GM12878 (cell line): ENCODE data around the gene SPATA20. TPM values are rescaled to one million over a fixed set of nuclear protein-coding genes. Genes with fewer than 3 reads are reported as not detected.

Source experiments
- ATAC-seq: fragments of 200-7000 bp; cut with Tn5 transposase; 3 replicates; pipeline ENCODE4 v1.9.1; 2020; ENCODE audit warnings: mild to moderate bottlenecking, moderate library complexity
- BruUV-seq: library from RNA; stranded (reverse); fragments of 400-500 nt; replicated peaks from 2 replicates; lab custom pipeline; 2021; lab: Mats Ljungman, UMichigan
- CTCF ChIA-PET: fragments of 300-600 bp; sonication (Branson Sonifier 250); formaldehyde crosslinking; extraction: SDS; loops from one replicate; lab custom pipeline; 2021; ENCODE audit warnings: inconsistent platforms; lab: Yijun Ruan, JAX
- POLR2A ChIA-PET: fragments of 350-600 bp; formaldehyde crosslinking; extraction: SDS; loops from one replicate; lab custom pipeline; 2021; ENCODE audit warnings: inconsistent platforms; lab: Charles Lee
- RAD21 ChIA-PET: fragments of 300-600 bp; sonication (Branson Sonifier 250); formaldehyde crosslinking; loops from one replicate; lab custom pipeline; 2023; ENCODE audit warnings: antibody characterized with exemption; ENCODE audit not compliant: unreplicated experiment; lab: Charles Lee
- SMC1A ChIA-PET: fragments of 300-600 bp; sonication (Branson Sonifier 250); formaldehyde crosslinking; loops from one replicate; lab custom pipeline; 2023; ENCODE audit not compliant: unreplicated experiment, uncharacterized antibody; lab: Charles Lee
- DNase-seq: peaks from one replicate; pipeline ENCODE4 v3.0.0-alpha.2; 2011; ENCODE audit warnings: low read depth, low spot score
- FAIRE-seq: peaks from 3 replicates; lab custom pipeline; 2011; peaks lifted over from hg19 to GRCh38; lab: Jason Lieb, UNC
- H2AFZ ChIP-seq: 2 replicates; pipeline ENCODE4 v1.6.0; 2011; ENCODE audit warnings: low read depth, low read length, control low read depth; ENCODE audit not compliant: control insufficient read depth
- H3K27ac ChIP-seq: 2 replicates; pipeline ENCODE4 v1.5.1; 2011; ENCODE audit warnings: control low read depth; ENCODE audit not compliant: control insufficient read depth, insufficient read depth
- H3K27me3 ChIP-seq, 2 experiments: replicated peaks in 1 of 2; 2 replicates each; pipeline versions ENCODE4 v1.6.0 to v1.6.1; 2011; ENCODE audit warnings: low read length in 1 of 2; ENCODE audit not compliant: control insufficient read depth in 2 of 2, insufficient read depth in 2 of 2
- H3K36me3 ChIP-seq, 2 experiments: 2 replicates each; pipeline ENCODE4 v1.5.1; 2011; ENCODE audit warnings: low read length in 1 of 2; ENCODE audit not compliant: control insufficient read depth in 2 of 2, insufficient read depth in 2 of 2
- H3K4me1 ChIP-seq: 2 replicates; pipeline ENCODE4 v1.6.1; 2011; ENCODE audit warnings: mild to moderate bottlenecking, low read length, moderate library complexity, mixed read lengths; ENCODE audit not compliant: control insufficient read depth, insufficient read depth
- H3K4me2 ChIP-seq: 2 replicates; pipeline ENCODE4 v1.6.0; 2011; ENCODE audit warnings: control low read depth; ENCODE audit not compliant: control insufficient read depth, insufficient read depth
- H3K4me3 ChIP-seq: fragments of 200-600 bp; sonication (generic); 2 replicates; pipeline ENCODE4 v1.5.1; 2016
- H3K79me2 ChIP-seq: 2 replicates; pipeline ENCODE4 v1.6.0; 2011; ENCODE audit warnings: low read length; ENCODE audit not compliant: control insufficient read depth, insufficient read depth
- H3K9ac ChIP-seq: 2 replicates; pipeline ENCODE4 v1.8.0; 2011; ENCODE audit warnings: low read length, control low read depth, mixed read lengths; ENCODE audit not compliant: control insufficient read depth, insufficient read depth
- H3K9me3 ChIP-seq: replicated peaks from 3 replicates; pipeline ENCODE4 v1.5.1; 2011; ENCODE audit warnings: mild to moderate bottlenecking, low read length; ENCODE audit not compliant: control insufficient read depth, insufficient read depth
- H4K20me1 ChIP-seq: 2 replicates; pipeline ENCODE4 v1.6.0; 2011; ENCODE audit not compliant: control insufficient read depth, insufficient read depth
- CHD1 ChIP-seq: IDR thresholded peaks from 2 replicates; pipeline ENCODE4 v1.6.1; 2012; ENCODE audit warnings: low read depth, low read length, improper control_type of control experiment
- CHD2 ChIP-seq: IDR thresholded peaks from 2 replicates; pipeline ENCODE4 v1.6.1; 2011; ENCODE audit warnings: low read depth, low read length, improper control_type of control experiment, borderline replicate concordance
- CREB1 ChIP-seq: IDR thresholded peaks from 2 replicates; pipeline ENCODE4 v1.6.1; 2012; ENCODE audit warnings: low read depth, mild to moderate bottlenecking, inconsistent platforms
- CTCF ChIP-seq, 3 experiments: IDR thresholded peaks in 2 of 3; conservative IDR thresholded peaks in 1 of 3; 2 replicates each; pipeline ENCODE4 v1.5.1; 2011; ENCODE audit warnings: low read depth in 3 of 3, low read length in 3 of 3, mild to moderate bottlenecking in 3 of 3, control low read depth in 2 of 3, moderate library complexity in 2 of 3, inconsistent platforms in 1 of 3, mixed read lengths in 1 of 3; ENCODE audit not compliant: control insufficient read depth in 2 of 3, insufficient read depth in 1 of 3; ENCODE audit errors: extremely low read depth in 1 of 3
- FOS ChIP-seq: IDR thresholded peaks from 3 replicates; pipeline ENCODE4 v1.6.1; 2011; ENCODE audit warnings: borderline replicate concordance; ENCODE audit not compliant: insufficient read length; ENCODE audit errors: extremely low read depth
- FOXM1 ChIP-seq: IDR thresholded peaks from 2 replicates; pipeline ENCODE4 v1.6.1; 2012; ENCODE audit warnings: low read depth, mild to moderate bottlenecking, inconsistent platforms, low read length, moderate library complexity
- KDM1A ChIP-seq: fragments of 200-600 bp; sonication (generic); IDR thresholded peaks from 2 replicates; pipeline ENCODE4 v1.6.1; 2016; ENCODE audit warnings: borderline replicate concordance
- MXI1 ChIP-seq: fragments of 150-350 bp; IDR thresholded peaks from 2 replicates; pipeline ENCODE4 v1.6.1; 2011; ENCODE audit warnings: low read depth, mild to moderate bottlenecking, inconsistent platforms, low read length, improper control_type of control experiment
- MYC ChIP-seq: IDR thresholded peaks from 2 replicates; pipeline ENCODE4 v1.6.1; 2011; ENCODE audit warnings: mild to moderate bottlenecking, low read length, moderate library complexity, inconsistent platforms; ENCODE audit not compliant: insufficient read depth, insufficient replicate concordance, insufficient read length, severe bottlenecking
- NR2C1 ChIP-seq: fragments of 450-650 bp; IDR thresholded peaks from 2 replicates; pipeline ENCODE4 v1.6.1; 2017; ENCODE audit warnings: antibody characterized with exemption, mild to moderate bottlenecking, moderate library complexity
- SREBF2 ChIP-seq: IDR thresholded peaks from 2 replicates; pipeline ENCODE4 v1.6.1; 2012; ENCODE audit warnings: mild to moderate bottlenecking, low read length
- STAT1 ChIP-seq: fragments of 450-650 bp; conservative IDR thresholded peaks from 2 replicates; pipeline ENCODE4 v1.6.1; 2014; ENCODE audit warnings: antibody characterized with exemption, mild to moderate bottlenecking
- WRNIP1 ChIP-seq: IDR thresholded peaks from 2 replicates; pipeline ENCODE4 v1.6.1; 2011; ENCODE audit warnings: low read depth, low read length, improper control_type of control experiment, borderline replicate concordance
- ZNF217 ChIP-seq: fragments of 450-650 bp; IDR thresholded peaks from 2 replicates; pipeline ENCODE4 v1.6.1; 2017; ENCODE audit warnings: antibody characterized with exemption, mild to moderate bottlenecking
- ZNF24 ChIP-seq: fragments of 450-650 bp; IDR thresholded peaks from 2 replicates; pipeline ENCODE4 v1.6.1; 2017; ENCODE audit warnings: antibody characterized with exemption, mild to moderate bottlenecking
- ZNF622 ChIP-seq: fragments of 450-650 bp; IDR thresholded peaks from 2 replicates; pipeline ENCODE4 v1.6.1; 2017; ENCODE audit warnings: mild to moderate bottlenecking, inconsistent platforms
- ZNF687 ChIP-seq: fragments of 450-650 bp; IDR thresholded peaks from 2 replicates; pipeline ENCODE4 v1.6.1; 2017; ENCODE audit warnings: mild to moderate bottlenecking, moderate library complexity
- WGBS: methylation state at CpG from one replicate; pipeline ENCODE4 v1.1.6; 2016; ENCODE audit warnings: low lambda C conversion rate; ENCODE audit not compliant: insufficient replicate concordance, insufficient coverage; ENCODE audit errors: missing lambda C conversion rate; 5-methylcytosine and 5-hydroxymethylcytosine counted together
- in situ Hi-C: fragments of 300-500 bp; cut with MboI; formaldehyde crosslinking; loops from 9 replicates; pipeline ENCODE4 v1.14.3; 2018; ENCODE audit warnings: mixed read lengths
- intact Hi-C: fragments of 100-400 bp; cut with micrococcal nuclease; formaldehyde crosslinking; loops from one replicate; pipeline ENCODE4 v1.14.2; 2022; ENCODE audit not compliant: unreplicated experiment
- polyA plus RNA-seq, 11 experiments: library from polyadenylated mRNA; depleted of rRNA in 4 of 11; unstranded in 6 of 11; stranded (reverse) in 5 of 11; fragments of >200 nt; fragmentation: Nextera tagmentation in 4 of 11; fragmentation: Illumina TruSeq in 1 of 11; extraction: Ambion mirVana in 4 of 11; extraction: Trizol in 1 of 11; gene quantifications; 1 replicate in 1 of 11; 2 replicates in 10 of 11; pipeline versions ENCODE4 v1.2.1 to v1.2.3, GENCODE V29; 2011 to 2016; ENCODE audit warnings: inconsistent platforms in 2 of 11, missing spikeins in 2 of 11, low read depth in 1 of 11
- total RNA-seq, 4 experiments: library from RNA; depleted of rRNA in 3 of 4; stranded (reverse); fragments of >200 nt in 3 of 4; fragmentation: Illumina TruSeq in 1 of 4; extraction: Trizol in 1 of 4; gene quantifications; 2 replicates each; pipeline versions ENCODE4 v1.2.1 to v1.2.3, GENCODE V29; 2013 to 2021

The SPATA20 gene
- total and polyA plus RNA-seq, 10 of the 15 experiments (the other 5 are each of a cell fraction or from before 2014, with no cell fraction given): 2.1 to 69.8 (median 26.6) TPM

- H3K9ac ChIP-seq: no peak overlapping the region
- FAIRE-seq (no peak), ATAC-seq (no peak), DNase-seq (no peak)
- no TSS peak for BruUV-seq
- no peaks in the 10 kb centered on the region for H3K27me3 ChIP-seq
- WGBS: 96% methylated on average over 14 of the region's 18 CpGs
- H4K20me1 ChIP-seq: no peaks in the 10 kb centered on the region
- in situ Hi-C loops: loop anchor here (5.0 to 10.0 kb wide), 2 partner anchors 148 to 406 kb away; no protein-coding TSS in a partner anchor
- H3K4me2 ChIP-seq: no peak overlapping the region
- H3K4me3 ChIP-seq: no peak overlapping the region
- no peaks in the 10 kb centered on the region; the same call in 1 of the 2 replicates for H3K4me1 ChIP-seq
- peaks cover 3% of the 10 kb centered on the region for H3K79me2 ChIP-seq
- CTCF ChIA-PET: interaction anchor here (0.6 to 1.7 kb wide), 3 partner anchors 80 to 1324 kb away, joined by 3 to 8 read pairs (median 3); no protein-coding TSS in a partner anchor
- H3K9me3 ChIP-seq: no peaks in the 10 kb centered on the region
- no peak overlapping the region for H3K27ac ChIP-seq
- SMC1A ChIA-PET: no interaction called here
- RAD21 ChIA-PET: interaction anchor here (0.8 to 1.3 kb wide), 2 partner anchors 12 to 71 kb away, joined by 3 read pairs; partner anchors contain the start of gene CACNA1G
- no peak overlapping the region for H2AFZ ChIP-seq
- intact Hi-C loops: loop anchor here (10.0 kb wide), 1 partner anchor 406 kb away; no protein-coding TSS in a partner anchor
- POLR2A ChIA-PET: no interaction called here
- no peaks in the 10 kb centered on the region; a peak in 1 of 4 replicates for H3K36me3 ChIP-seq
- TF ChIP-seq CTCF (IDR thresholded peaks at IDR 0.05 in 2 of 3, conservative IDR thresholded peaks at IDR 0.05 in 1 of 3; ENCODE audit: control insufficient read depth in 2 of 3, extremely low read depth in 1 of 3, insufficient read depth in 1 of 3, low read depth in 3 of 3, low read length in 3 of 3) (no peak), MYC (no peak), STAT1 (no peak), CREB1 (no peak), SREBF2 (no peak), WRNIP1 (no peak), ZNF622 (no peak), CHD2 (no peak), ZNF24 (no peak), CHD1 (no peak), ZNF687 (no peak), NR2C1 (no peak), MXI1 (no peak), KDM1A (no peak), FOS (no peak), FOXM1 (no peak), ZNF217 (no peak)
Measured at GRCh38 chr17:50548831-50549230, 1.9 kb downstream of the SPATA20 start.
